ENCODE data around the gene MACROD2.

Gene MACROD2

DNA sequence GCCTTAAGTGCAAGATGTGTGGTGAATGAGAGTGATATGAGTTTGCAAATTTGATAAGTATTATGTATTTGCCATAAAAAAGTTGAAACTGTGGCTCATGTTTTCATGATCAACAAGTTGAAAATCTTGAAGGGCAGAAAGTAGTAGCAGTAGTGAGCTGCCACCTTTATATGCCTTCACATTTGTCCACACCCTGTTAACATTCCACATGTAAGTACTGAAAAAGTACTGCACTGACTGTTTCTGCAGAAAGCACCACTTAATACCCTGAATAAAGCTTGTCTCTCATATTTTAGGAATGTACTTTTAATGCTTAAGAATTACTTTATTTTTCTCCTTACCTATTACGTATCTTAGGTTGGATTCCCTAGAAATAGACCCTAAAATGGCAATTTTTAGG is 296.2 kb downstream of the MACROD2 start:
- Histone ChIP-seq H3K27ac (ENCODE audit: low read depth, low read length) (no peak overlapping the region), H2AFZ (ENCODE audit: low read depth, low read length, severe bottlenecking) (no peak overlapping the region), H3K9me3 (ENCODE audit: insufficient read depth, low read length) (no peaks in the 10 kb centered on the region), H3K9me2 (replicated peaks; ENCODE audit: insufficient read depth, low read length) (no peaks in the 10 kb centered on the region; the same call in 1 of the 2 replicates), H3F3A (ENCODE audit: insufficient read depth) (no peaks in the 10 kb centered on the region), H3K4me2 (ENCODE audit: low read depth, low read length, poor library complexity, severe bottlenecking) (no peak overlapping the region), H3K36me3 (ENCODE audit: low read length) (no peaks in the 10 kb centered on the region), H3K79me2 (ENCODE audit: insufficient read depth, low read length) (no peaks in the 10 kb centered on the region), H3K9ac (ENCODE audit: low read length) (no peak overlapping the region), H3K27me3 (ENCODE audit: low read length) (no peaks in the 10 kb centered on the region), H4K20me1 (ENCODE audit: low read depth, low read length) (no peaks in the 10 kb centered on the region), H3K4me3 (ENCODE audit: insufficient read depth, low read length, poor library complexity, severe bottlenecking) (no peak overlapping the region)
- no peak for TF ChIP-seq EZH2phosphoT487 (conservative IDR thresholded peaks at IDR 0.05; ENCODE audit: low read length)
- TF ChIP-seq, protein P1, sequence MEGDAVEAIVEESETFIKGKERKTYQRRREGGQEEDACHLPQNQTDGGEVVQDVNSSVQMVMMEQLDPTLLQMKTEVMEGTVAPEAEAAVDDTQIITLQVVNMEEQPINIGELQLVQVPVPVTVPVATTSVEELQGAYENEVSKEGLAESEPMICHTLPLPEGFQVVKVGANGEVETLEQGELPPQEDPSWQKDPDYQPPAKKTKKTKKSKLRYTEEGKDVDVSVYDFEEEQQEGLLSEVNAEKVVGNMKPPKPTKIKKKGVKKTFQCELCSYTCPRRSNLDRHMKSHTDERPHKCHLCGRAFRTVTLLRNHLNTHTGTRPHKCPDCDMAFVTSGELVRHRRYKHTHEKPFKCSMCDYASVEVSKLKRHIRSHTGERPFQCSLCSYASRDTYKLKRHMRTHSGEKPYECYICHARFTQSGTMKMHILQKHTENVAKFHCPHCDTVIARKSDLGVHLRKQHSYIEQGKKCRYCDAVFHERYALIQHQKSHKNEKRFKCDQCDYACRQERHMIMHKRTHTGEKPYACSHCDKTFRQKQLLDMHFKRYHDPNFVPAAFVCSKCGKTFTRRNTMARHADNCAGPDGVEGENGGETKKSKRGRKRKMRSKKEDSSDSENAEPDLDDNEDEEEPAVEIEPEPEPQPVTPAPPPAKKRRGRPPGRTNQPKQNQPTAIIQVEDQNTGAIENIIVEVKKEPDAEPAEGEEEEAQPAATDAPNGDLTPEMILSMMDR (IDR thresholded peaks at IDR 0.05; ENCODE audit: insufficient read depth, low read length, poor library complexity, severe bottlenecking), result no peak

DNA sequence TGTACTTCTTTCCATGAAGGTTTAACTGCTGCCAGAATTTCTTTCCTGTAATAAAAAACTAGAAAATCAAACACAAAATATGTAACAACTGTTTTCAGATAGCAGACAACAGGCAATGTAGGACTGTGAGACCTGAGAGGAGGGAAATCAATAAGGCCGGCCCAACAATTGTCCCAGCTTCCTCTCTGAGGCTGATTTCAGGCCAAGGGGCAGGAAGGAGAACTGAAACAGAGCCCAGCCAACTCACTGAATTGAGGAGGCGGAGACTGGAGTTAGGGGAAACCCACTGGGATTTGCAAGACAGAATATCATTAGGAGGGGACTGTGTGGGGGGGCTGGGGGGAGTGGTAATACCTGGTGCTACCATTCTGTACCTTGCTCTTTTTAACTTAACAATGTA is 299.9 kb downstream of the MACROD2 start:
- Histone ChIP-seq H3F3A (ENCODE audit: insufficient read depth) (no peaks in the 10 kb centered on the region), H3K4me3 (ENCODE audit: insufficient read depth, low read length, poor library complexity, severe bottlenecking) (no peak overlapping the region), H3K79me2 (ENCODE audit: insufficient read depth, low read length) (no peaks in the 10 kb centered on the region), H3K9me2 (replicated peaks; ENCODE audit: insufficient read depth, low read length) (no peaks in the 10 kb centered on the region), H2AFZ (ENCODE audit: low read depth, low read length, severe bottlenecking) (no peak overlapping the region), H3K9ac (ENCODE audit: low read length) (no peak overlapping the region), H4K20me1 (ENCODE audit: low read depth, low read length) (no peaks in the 10 kb centered on the region), H3K36me3 (ENCODE audit: low read length) (no peaks in the 10 kb centered on the region), H3K4me2 (ENCODE audit: low read depth, low read length, poor library complexity, severe bottlenecking) (no peak overlapping the region), H3K9me3 (ENCODE audit: insufficient read depth, low read length) (no peaks in the 10 kb centered on the region), H3K27me3 (ENCODE audit: low read length) (no peaks in the 10 kb centered on the region), H3K27ac (ENCODE audit: low read depth, low read length) (no peak overlapping the region)
- no peak for TF ChIP-seq EZH2phosphoT487 (conservative IDR thresholded peaks at IDR 0.05; ENCODE audit: low read length)
- TF ChIP-seq, protein P1 (IDR thresholded peaks at IDR 0.05; ENCODE audit: insufficient read depth, low read length, poor library complexity, severe bottlenecking), result no peak

DNA sequence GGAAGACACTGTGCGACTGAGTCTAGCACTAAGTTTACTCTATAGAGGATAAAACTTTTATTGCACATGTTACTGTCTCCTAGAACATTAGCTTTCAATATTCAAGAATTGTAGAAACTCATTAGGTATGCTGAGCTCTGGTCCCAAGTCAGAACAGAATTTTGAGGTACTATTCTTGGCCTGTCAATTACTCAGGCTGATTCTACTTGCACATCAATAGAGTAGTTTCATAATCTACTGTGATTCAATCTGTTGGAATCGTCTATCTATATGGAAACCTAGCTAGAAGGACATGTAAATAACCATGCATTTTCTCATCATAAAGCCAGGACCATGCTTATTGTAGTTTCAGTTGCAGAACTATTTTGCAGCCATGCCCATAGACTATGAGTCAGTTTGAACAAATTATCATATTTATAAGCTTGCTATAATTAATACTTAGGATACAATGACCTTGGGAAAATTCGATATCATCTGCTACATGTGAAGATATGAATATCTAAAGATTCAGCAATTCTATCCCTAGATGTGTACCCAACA is 300.5 kb downstream of the MACROD2 start:
- H3K4me3 ChIP-seq (ENCODE audit: insufficient read depth, low read length, poor library complexity, severe bottlenecking), result no peak overlapping the region
- TF ChIP-seq EZH2phosphoT487 (conservative IDR thresholded peaks at IDR 0.05; ENCODE audit: low read length), result no peak
- TF ChIP-seq, protein P1 (IDR thresholded peaks at IDR 0.05; ENCODE audit: insufficient read depth, low read length, poor library complexity, severe bottlenecking), result no peak
- H2AFZ ChIP-seq (ENCODE audit: low read depth, low read length, severe bottlenecking), result no peak overlapping the region
- no peaks in the 10 kb centered on the region for H3K79me2 ChIP-seq (ENCODE audit: insufficient read depth, low read length)
- no peaks in the 10 kb centered on the region for H3K9me2 ChIP-seq (replicated peaks; ENCODE audit: insufficient read depth, low read length)
- no peaks in the 10 kb centered on the region for H4K20me1 ChIP-seq (ENCODE audit: low read depth, low read length)
- no peaks in the 10 kb centered on the region for H3F3A ChIP-seq (ENCODE audit: insufficient read depth)
- H3K27me3 ChIP-seq (ENCODE audit: low read length), result no peaks in the 10 kb centered on the region
- H3K9ac ChIP-seq (ENCODE audit: low read length), result no peak overlapping the region
- H3K9me3 ChIP-seq (ENCODE audit: insufficient read depth, low read length), result no peaks in the 10 kb centered on the region
- no peak overlapping the region for H3K4me2 ChIP-seq (ENCODE audit: low read depth, low read length, poor library complexity, severe bottlenecking)
- H3K36me3 ChIP-seq (ENCODE audit: low read length), result no peaks in the 10 kb centered on the region
- H3K27ac ChIP-seq (ENCODE audit: low read depth, low read length), result no peak overlapping the region
